Amygdala (tissue), 56 donors: Measurements from ENCODE around the gene TRAPPC8.
"Not testable (repeated sequence)": the region's sequence is repeated elsewhere in the genome, so short reads cannot be mapped to it uniquely, and the experiment has no call there.

Experiments
- DNase-seq, 56 donors: peaks; one replicate each; lab custom pipeline; 2025; lab: John Stamatoyannopoulos, UW

The TRAPPC8 gene, protein sequence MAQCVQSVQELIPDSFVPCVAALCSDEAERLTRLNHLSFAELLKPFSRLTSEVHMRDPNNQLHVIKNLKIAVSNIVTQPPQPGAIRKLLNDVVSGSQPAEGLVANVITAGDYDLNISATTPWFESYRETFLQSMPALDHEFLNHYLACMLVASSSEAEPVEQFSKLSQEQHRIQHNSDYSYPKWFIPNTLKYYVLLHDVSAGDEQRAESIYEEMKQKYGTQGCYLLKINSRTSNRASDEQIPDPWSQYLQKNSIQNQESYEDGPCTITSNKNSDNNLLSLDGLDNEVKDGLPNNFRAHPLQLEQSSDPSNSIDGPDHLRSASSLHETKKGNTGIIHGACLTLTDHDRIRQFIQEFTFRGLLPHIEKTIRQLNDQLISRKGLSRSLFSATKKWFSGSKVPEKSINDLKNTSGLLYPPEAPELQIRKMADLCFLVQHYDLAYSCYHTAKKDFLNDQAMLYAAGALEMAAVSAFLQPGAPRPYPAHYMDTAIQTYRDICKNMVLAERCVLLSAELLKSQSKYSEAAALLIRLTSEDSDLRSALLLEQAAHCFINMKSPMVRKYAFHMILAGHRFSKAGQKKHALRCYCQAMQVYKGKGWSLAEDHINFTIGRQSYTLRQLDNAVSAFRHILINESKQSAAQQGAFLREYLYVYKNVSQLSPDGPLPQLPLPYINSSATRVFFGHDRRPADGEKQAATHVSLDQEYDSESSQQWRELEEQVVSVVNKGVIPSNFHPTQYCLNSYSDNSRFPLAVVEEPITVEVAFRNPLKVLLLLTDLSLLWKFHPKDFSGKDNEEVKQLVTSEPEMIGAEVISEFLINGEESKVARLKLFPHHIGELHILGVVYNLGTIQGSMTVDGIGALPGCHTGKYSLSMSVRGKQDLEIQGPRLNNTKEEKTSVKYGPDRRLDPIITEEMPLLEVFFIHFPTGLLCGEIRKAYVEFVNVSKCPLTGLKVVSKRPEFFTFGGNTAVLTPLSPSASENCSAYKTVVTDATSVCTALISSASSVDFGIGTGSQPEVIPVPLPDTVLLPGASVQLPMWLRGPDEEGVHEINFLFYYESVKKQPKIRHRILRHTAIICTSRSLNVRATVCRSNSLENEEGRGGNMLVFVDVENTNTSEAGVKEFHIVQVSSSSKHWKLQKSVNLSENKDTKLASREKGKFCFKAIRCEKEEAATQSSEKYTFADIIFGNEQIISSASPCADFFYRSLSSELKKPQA (N-terminal part only)

DNA sequence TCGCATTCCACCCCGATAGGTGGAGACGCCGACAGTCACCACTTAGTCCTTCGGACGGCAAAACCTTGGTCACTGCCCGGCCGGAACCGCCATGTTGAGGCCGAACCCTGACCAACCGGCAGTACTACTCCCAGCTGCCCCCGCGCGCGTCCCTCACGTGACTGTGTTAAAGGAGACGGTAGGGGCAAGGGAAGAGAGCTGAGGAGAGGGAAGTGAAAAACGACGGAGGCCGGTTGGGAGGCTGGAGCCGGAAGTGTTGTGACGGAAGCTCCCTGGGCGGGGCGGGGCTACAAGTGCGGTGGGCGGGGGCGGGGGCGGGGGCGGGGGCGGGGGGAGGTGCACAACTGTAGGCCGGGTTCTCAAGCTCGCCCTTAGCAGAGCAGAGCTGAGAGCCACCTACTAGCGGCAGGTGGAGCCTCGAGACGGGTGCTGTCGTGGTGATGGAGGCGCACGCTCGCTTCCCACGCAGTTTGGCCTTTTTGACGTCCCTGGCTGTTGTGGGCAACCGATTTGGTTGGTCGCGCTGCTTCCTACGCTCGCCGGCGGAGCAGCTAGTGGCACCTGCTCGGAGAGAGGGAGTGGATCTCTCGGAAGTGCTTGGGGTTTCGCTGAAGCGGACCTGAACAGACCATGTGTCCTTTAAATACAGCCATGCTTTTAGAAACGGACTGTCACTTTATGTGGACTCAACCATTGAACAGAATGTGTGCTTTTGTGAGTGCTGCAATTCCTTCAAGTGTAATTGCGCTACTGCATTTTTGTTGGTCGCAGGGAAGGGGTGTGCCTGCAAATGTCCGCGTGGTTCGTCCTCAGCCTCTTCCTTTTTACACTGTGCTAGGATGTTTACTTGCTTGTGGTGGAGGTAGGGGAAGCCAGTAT is at the start of gene TRAPPC8:
TSS of gene TRAPPC8 (minus strand) at position 130 of the 879 bp plus-strand sequence. CDS start 364 bp downstream, outside the sequence.
- peak; percentile 76 to 99 (median 98) for DNase-seq

DNA sequence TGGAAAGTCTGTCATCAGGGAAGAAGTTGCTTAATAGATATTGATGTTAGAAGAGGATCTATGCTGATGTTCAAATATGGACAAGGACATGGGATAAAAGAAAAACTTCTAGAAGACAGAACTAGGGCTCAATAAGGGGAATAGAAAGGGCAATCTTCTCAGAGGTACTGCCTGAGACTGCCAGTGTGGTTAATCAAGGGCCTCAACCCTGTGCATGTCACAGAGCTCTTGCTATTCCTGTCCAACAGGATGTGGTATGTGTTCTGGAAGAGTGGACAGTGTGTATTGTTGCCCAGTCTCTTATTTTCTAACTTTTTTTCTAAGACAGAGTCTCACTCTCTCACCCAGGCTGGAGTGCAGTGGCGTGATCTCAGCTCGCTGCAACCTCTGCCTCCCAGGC is 47.9 kb upstream of the TRAPPC8 start:
- DNase-seq = peak in 7 of 56 donors; percentile 2 to 17 (median 5)

DNA sequence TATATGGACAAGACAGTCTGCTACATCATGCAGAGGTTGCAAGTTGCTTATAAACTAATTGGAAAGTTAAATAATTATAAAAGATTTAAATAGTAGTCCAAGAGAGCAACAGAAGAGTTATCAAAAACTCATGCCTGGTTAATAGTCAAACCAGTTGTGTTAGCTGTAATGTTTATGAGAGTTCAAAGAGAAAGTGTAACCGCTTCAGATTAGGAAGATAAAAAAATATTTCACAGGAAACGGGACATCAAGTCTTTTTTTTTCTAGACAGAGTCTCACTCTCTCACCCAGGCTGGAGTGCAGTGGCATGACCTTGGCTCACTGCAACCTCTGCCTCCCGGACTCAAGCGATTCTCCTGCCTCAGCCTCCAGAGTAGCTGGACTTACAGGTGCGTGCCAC is 41.0 kb upstream of the TRAPPC8 start:
- no peak for DNase-seq

DNA sequence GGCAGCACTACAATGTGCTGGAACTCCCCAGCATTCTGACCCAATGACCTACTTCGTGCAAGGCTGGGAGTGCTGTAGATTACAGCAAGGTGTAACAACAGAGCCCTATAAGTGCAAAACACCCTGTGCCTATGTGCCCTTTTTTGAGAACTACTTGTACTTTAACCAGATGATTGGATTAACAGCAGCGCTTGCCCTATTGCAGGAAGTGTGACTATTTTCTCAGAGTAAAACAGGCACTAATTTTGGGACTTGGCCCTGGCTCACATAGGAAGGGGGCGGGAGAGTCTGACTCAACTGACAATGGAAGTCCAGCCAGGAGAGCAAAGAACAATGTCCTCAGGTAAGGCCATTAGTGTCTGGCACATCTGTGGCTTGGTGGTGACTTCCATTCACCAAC is 40.1 kb upstream of the TRAPPC8 start:
- no peak for DNase-seq

DNA sequence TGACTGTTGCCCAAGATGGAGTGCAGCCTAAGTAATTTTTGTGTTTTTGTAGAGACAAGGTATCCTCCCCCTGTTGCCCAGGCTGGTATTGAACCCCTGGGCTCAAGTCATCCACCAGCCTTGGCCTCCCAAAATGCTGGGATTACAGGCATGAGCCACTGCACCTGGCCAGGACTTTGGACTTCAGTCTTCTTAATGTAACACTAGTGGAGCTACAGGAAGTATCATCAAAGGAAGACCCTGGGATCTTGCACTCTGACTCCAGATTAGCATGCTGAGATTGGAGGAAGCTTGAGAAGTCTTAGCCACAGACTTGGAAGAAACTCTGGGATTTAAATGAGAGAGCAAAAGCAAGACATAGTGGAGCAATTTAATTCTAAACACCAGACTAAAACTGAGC is 37.9 kb upstream of the TRAPPC8 start:
- no peak for DNase-seq

DNA sequence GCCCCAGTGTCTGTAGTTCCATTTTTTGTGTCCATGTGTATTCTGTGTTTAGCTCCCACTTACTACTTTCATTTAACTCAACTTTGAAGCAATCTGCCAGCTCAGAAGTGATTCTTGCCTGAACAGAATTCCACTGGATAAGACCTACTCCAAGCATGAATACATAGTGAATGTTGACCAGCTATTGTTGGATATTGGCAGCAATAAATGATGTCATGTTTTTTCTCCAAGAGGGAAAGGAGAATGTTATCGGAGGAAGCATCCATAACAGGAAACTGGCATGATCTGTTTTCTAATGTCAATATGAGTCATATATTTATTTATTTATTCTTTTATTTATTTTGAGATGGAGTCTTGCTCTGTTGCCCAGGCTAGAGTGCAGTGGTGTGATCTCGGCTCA is 36.8 kb upstream of the TRAPPC8 start:
- no peak for DNase-seq

DNA sequence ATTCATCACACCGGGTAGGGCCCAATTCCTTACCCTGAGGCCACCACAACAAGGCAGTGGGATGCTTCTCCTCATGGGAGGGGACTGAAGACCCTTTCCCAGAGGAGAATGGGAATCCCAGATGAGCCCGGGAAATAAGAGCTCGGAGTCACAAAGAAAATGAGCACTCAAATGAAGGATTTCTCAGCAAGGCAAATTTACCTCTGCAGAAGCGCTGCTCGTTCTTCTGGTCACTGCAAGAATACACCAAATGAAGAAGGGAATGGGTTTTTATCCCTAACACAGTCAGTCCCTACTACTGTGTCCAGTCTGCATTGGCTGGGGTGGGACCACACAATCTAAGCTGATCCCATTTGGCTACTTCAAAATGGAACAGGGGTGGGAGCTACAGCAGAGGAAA is 35.7 kb upstream of the TRAPPC8 start:
- no peak for DNase-seq

DNA sequence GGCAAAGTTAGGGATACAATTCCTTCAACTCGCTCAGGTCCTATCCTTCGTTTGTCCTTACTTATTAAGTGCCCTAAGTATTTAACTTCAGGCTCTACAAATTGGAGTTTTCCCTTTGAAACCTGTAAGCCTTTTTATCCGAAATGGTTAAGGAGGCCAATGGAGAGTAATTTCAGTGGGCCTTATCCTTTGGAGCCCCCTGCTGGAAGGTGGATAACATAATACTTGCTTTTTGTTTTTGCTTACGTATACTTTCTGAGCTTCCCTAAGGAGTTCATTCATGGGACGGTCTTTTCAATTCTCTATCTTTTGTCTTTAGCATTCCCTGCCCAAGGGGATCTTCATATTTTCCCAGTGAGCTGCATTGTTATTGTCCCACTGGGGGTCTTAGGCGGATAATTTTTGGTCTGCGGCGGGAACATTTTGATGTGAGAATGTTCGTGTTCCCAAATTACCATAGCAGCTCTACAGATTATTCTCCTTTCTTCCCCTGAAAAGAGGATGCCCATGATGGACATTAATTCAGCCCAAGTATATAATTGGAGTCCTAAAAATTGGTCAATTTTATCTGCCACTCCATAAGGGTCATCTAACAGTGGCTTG is 34.4 kb upstream of the TRAPPC8 start:
- peak in 23 of 56 donors; percentile 1 to 52 (median 12) for DNase-seq

DNA sequence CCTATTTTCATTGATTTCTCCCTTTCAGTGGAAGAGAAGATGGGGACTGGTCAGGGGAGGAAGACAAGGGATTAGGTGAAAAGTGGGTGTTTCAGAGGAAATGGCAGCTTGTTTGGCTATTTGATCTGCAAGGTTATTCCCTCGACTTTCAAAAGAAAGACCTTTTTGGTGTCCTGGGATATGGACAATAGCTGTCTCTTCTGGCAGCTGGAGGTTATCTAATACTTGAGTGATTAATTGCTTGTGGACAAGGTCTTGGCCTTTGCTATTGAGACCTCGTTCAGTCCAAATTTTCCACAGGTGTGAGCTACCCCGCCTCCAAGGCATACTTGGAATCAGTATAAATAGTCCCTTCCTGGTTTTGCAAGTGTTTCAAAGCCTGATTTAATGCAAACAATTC is 33.3 kb upstream of the TRAPPC8 start:
- DNase-seq = no peak

DNA sequence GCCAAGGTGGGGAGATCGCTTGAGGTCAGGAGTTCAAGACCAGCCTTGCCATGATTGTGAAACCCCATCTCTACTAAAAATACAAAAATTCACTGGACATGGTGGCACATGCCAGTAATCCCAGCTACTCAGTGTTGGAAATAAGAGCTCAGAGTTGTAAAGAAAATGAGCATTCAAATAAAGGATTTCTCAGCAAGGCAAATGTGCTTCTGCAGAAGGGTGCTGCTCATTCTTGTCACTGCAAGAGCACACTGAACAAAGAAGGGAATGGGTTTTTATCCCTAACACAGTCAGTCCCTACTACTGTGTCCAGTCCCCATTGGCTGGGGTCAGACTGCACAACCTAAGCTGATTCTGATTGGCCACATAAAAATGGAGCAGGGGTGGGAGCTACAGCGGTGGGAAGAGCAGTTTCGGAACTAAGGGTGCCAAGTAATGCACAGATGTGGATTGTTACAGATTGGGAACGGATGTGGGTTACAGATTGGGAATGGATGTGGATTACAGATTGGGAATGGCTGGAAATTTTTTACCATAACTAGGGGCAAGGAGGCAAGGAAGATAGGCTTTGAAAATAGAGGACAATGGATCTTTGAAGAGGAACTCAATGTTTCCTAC is 31.1 kb upstream of the TRAPPC8 start:
- no peak for DNase-seq

DNA sequence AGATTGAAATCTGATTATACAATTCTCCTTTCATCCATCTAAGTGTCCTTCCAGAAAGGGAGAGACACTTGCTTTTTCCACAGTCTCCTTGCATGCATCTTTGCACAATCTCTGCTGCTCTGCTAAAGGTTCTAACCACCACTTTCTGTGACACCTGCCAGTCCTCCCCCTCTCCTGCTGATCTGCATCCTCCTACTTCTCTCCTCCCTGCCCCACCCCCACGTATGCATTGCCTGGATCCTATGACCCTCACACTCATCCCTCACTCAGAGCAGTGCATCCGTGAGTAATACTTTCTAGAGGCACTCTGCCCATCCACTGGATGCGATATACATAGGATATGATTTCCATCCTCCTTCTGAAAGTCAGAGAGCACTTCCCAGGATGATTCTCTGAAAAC is 27.7 kb upstream of the TRAPPC8 start:
- no peak for DNase-seq

DNA sequence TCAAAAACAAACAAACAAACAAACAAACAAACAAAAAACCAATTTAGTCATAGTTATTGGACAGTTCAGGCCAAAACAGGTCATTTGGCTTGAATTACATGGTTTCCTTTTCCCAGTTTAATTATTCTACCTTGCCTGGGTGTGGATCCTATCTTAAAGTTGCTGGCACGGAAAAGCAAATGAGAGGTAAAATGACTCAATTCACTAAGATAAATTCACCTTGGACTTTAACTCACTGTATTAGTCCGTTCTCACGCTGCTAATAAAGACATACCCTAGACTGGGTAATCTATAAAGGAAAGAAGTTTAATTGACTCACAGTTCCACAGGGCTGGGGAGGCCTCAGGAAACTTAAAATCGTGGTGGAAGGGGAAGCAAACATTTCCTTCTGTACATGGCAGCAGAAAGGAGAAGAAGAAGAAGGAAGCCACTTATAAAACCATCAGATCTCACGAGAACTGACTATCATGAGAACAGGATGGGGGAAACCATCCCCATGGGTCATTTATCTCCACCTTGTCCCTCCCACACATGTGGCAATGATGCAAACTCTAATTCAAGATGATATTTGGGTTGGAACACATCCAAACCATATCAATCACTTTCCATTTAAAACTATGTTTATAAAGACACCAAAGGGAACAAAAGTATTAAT is 22.5 kb upstream of the TRAPPC8 start:
- no peak for DNase-seq

DNA sequence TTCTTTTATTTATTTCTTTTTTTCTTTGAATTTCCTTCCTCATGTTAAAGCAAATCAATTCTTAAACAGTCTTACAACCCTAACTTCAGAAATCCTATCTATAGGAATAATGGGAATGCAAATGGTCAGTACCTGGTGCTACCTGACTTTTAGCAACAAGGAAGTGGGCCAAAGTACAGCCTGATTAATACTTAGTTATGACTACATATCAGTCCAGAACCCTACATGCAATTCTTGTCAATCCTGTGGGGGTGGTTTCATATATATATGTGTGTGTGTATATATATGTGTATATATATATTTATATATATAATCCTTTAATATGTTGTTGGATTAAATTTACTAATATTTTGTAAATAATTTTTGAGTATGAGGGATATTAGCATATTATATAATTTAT is 14.8 kb upstream of the TRAPPC8 start:
- no peak for DNase-seq

DNA sequence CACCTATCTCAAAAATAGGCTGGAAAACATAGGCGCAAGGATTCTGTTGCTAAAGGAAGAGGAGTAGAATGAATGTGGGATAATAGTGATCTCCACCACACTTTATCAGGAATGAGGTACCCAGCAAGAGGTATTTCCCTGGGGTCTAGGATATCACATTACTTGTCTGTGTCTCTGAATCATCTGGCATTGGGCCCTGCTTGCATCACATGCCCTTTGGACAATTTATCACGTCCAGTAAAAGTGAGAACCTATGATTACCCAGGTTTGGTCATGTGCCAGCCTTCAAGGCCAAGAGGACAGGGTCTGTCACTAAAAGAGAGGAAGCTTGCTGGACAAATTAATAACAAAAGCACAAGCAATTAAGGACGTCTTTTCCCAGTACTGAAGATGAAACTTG is 11.4 kb upstream of the TRAPPC8 start:
- DNase-seq = no peak

DNA sequence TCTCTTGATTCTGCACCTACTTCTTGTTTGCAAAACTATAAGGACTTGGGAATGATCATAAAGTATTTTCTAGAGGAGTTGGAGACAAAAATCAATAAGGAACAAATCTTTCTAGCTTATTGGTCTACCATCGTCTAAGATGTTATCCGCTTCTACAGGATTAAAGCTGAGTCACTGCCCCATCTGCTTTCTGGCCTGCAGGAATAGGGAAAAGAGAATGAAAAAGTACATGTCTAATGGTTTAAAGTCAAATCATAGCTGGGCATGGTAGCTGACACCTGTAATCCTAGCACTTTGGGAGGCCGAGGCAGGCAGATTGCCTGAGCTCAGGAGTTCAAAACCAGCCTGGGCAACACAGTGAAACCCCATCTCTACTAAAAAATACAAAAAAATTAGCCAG is 10.8 kb upstream of the TRAPPC8 start:
- not testable (repeated sequence) for DNase-seq

DNA sequence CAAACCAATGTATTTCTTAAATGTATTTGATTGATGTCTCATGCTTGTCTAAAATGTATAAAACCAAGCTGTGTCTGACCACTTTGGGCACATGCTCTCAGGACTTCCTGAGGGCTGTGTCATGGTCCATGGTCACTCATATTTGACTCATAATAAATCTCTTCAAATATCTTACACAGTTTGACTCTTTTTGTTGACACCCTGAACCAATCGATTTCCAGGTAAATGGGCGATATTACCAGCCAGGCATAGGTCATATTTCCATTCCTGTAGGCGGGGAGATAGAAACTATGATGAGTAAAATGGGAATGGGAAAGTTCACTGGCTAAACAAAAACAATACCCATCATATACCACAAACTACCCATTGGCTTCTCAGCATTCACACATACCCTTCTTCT is 9.3 kb upstream of the TRAPPC8 start:
- no peak for DNase-seq

DNA sequence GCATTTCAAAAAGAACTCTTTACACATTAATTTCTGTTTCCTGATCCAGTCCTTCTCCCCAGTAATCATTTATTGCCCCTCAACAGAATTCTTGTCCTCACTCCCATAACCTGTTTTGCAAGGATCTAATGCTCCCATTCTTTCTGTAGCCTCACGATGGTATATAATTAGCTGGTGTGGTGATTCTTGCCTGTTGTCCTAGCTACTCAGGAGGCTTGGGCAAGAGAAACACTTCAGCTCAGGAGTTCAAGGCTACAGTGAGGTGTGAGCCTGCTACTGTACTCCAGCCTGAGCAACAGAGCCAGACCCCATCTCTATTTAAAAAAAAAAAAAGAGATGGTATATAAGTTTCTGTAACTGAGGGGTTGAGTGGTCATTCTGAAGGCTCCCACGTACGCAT is 7.7 kb upstream of the TRAPPC8 start:
- DNase-seq = no peak

DNA sequence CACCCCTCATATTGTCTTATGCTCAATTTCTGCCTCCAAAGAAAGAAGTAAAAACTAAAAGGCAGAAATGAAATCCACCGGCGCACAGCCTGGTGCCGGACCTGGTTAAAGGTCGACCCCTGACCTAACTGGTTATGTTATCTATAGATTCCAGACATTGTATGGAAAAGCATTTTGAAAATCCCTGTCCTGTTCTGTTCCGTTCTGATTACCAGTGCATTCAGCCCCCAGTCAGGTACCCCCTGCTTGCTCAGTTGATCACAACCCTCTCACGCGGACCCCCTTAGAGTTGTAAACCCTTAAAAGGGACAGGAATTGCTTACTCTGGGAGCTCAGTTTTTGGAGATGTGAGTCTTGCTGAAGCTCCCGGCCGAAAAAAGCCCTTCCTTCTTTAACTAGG is 5.4 kb upstream of the TRAPPC8 start:
- DNase-seq = not testable (repeated sequence)
